CD8-positive, alpha-beta memory T cell (primary cell): ENCODE measurements around the gene TBC1D5. TPM values are rescaled to one million over a fixed set of nuclear protein-coding genes. Genes with fewer than 3 reads are reported as not detected.

Experiments used
- CTCF ChIA-PET: fragments of 350-600 bp; sonication (Branson Sonifier 250); formaldehyde crosslinking; loops from one replicate; lab custom pipeline; 2021; ENCODE audit warnings: antibody characterized with exemption; lab: Charles Lee
- POLR2A ChIA-PET: fragments of 350-600 bp; sonication (Branson Sonifier 250); formaldehyde crosslinking; loops from one replicate; lab custom pipeline; 2021; ENCODE audit warnings: antibody characterized with exemption; lab: Charles Lee
- DNase-seq, 5 donors: peaks; one replicate each; pipeline versions ENCODE4 v3.0.0 to v3.0.0-alpha.2; 2020 to 2022; ENCODE audit warnings: mixed read lengths in 1 of 5
- H3K27ac ChIP-seq: one replicate; pipeline ENCODE4 v1.7.0; 2013; ENCODE audit warnings: low read depth, mild to moderate bottlenecking, low read length, moderate library complexity
- H3K27me3 ChIP-seq: 2 replicates; pipeline ENCODE4 v1.7.0; 2013; ENCODE audit warnings: low read length, mild to moderate bottlenecking; ENCODE audit not compliant: insufficient read depth, poor library complexity, severe bottlenecking
- H3K36me3 ChIP-seq: 2 replicates; pipeline ENCODE4 v1.7.0; 2013; ENCODE audit warnings: mild to moderate bottlenecking, low read length, moderate library complexity; ENCODE audit not compliant: insufficient read depth
- H3K4me1 ChIP-seq: 2 replicates; pipeline ENCODE4 v1.7.0; 2013; ENCODE audit warnings: mild to moderate bottlenecking, low read length, moderate library complexity; ENCODE audit not compliant: insufficient read depth
- H3K4me3 ChIP-seq: 2 replicates; pipeline ENCODE4 v1.7.0; 2013; ENCODE audit warnings: mild to moderate bottlenecking, low read length
- H3K9me3 ChIP-seq: 2 replicates; pipeline ENCODE4 v1.7.0; 2013; ENCODE audit warnings: mild to moderate bottlenecking, low read length
- H3K27ac Mint-ChIP-seq, 8 donors: one replicate each; pipeline ENCODE4 v1.8.0; 2020 to 2021; ENCODE audit warnings: mixed read lengths in 8 of 8, mild to moderate bottlenecking in 6 of 8, inconsistent platforms in 3 of 8, moderate library complexity in 3 of 8
- H3K27me3 Mint-ChIP-seq, 2 donors: one replicate each; pipeline ENCODE4 v1.8.0; 2020 to 2021; ENCODE audit warnings: mixed read lengths in 2 of 2, mild to moderate bottlenecking in 1 of 2, moderate library complexity in 1 of 2
- H3K36me3 Mint-ChIP-seq, 3 donors: one replicate each; pipeline ENCODE4 v1.8.0; 2020 to 2021; ENCODE audit warnings: mixed read lengths in 3 of 3, inconsistent platforms in 1 of 3, mild to moderate bottlenecking in 1 of 3
- H3K4me1 Mint-ChIP-seq, 3 donors: one replicate each; pipeline ENCODE4 v1.8.0; 2020 to 2021; ENCODE audit warnings: mixed read lengths in 3 of 3, inconsistent platforms in 1 of 3, mild to moderate bottlenecking in 1 of 3
- H3K4me3 Mint-ChIP-seq, 7 donors: one replicate each; pipeline ENCODE4 v1.8.0; 2020 to 2021; ENCODE audit warnings: mixed read lengths in 7 of 7, mild to moderate bottlenecking in 6 of 7, moderate library complexity in 4 of 7, inconsistent platforms in 2 of 7
- H3K9me3 Mint-ChIP-seq, 5 donors: one replicate each; pipeline ENCODE4 v1.8.0; 2020 to 2022; ENCODE audit warnings: mixed read lengths in 5 of 5, mild to moderate bottlenecking in 3 of 5, moderate library complexity in 2 of 5, inconsistent platforms in 1 of 5
- polyA plus RNA-seq: library from polyadenylated mRNA; unstranded; fragments of 300-500 nt; fragmentation: Illumina TruSeq; gene quantifications from one replicate; pipeline ENCODE4 v1.2.3, GENCODE V29; 2021
- total RNA-seq, 2 experiments: library from RNA; stranded (reverse); gene quantifications; one replicate each; pipeline ENCODE4 v1.2.3, GENCODE V29; 2021

TBC1D5 gene
- total and polyA plus RNA-seq, 3 experiments from 2014 or later, result 35.8 to 45.1 (median 40.0) TPM

DNA sequence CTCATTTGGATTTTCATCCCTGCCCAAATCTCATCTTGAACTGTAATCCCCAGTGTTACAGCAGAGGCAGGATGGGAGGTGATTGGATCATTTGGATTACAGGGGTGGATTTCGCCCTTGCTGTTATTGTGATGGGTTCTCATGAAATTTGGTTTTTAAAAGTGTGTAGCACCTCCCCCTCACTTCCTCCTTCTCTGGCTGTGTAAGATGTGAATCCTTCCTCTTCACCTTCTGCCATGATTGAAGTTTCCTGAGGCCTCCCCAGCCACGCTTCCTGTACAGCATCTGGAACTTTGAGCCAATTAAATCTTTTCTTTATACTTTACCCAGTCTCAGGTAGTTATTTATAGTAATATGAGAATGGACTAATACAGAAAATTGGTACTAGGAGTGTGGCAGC, 540.9 kb downstream of the TBC1D5 start:
- Histone ChIP-seq H3K4me3 (no peak overlapping the region), H3K9me3 (peaks cover 7% of the 10 kb centered on the region), H3K36me3 (no peaks in the 10 kb centered on the region), H3K27me3 (no peaks in the 10 kb centered on the region), H3K27ac (no peak overlapping the region), H3K4me1 (no peaks in the 10 kb centered on the region)
- peaks cover 13 to 29% (median 24%) of the 10 kb centered on the region in 5 donors for H3K9me3 Mint-ChIP-seq
- no peak overlapping the region for H3K4me3 Mint-ChIP-seq
- POLR2A ChIA-PET, result no interaction called here
- H3K27ac Mint-ChIP-seq, result no peak overlapping the region
- CTCF ChIA-PET, result no interaction called here
- no peaks in the 10 kb centered on the region for H3K27me3 Mint-ChIP-seq
- H3K36me3 Mint-ChIP-seq, result peaks cover 28 to 61% (median 51%) of the 10 kb centered on the region in 3 donors
- H3K4me1 Mint-ChIP-seq, result peaks cover 0 to 6% (median 3%) of the 10 kb centered on the region in 3 donors
- DNase-seq, result no peak

GRCh38 chr3:17195856-17196604, 546.4 kb downstream of the TBC1D5 start:
- ChIA-PET CTCF (interaction anchor here (1.6 kb wide), 1 partner anchor 20 kb away, joined by 3 read pairs; no protein-coding TSS in a partner anchor), POLR2A (no interaction called here)
- peak overlapping the region in 3 of 8 donors; percentile 19 to 88 (median 51) for H3K27ac Mint-ChIP-seq
- H3K9me3 ChIP-seq, result no peaks in the 10 kb centered on the region
- no peak overlapping the region for H3K27ac ChIP-seq
- H3K4me3 ChIP-seq, result no peak overlapping the region
- H3K36me3 ChIP-seq, result no peaks in the 10 kb centered on the region
- no peaks in the 10 kb centered on the region for H3K4me1 ChIP-seq
- no peak for DNase-seq
- H3K4me3 Mint-ChIP-seq, result no peak overlapping the region
- no peaks in the 10 kb centered on the region for H3K9me3 Mint-ChIP-seq
- no peaks in the 10 kb centered on the region for H3K27me3 Mint-ChIP-seq
- H3K4me1 Mint-ChIP-seq, result peaks cover 10 to 21% (median 10%) of the 10 kb centered on the region in 3 donors
- peaks cover 4 to 15% (median 13%) of the 10 kb centered on the region in 3 donors for H3K36me3 Mint-ChIP-seq
- no peaks in the 10 kb centered on the region for H3K27me3 ChIP-seq

DNA sequence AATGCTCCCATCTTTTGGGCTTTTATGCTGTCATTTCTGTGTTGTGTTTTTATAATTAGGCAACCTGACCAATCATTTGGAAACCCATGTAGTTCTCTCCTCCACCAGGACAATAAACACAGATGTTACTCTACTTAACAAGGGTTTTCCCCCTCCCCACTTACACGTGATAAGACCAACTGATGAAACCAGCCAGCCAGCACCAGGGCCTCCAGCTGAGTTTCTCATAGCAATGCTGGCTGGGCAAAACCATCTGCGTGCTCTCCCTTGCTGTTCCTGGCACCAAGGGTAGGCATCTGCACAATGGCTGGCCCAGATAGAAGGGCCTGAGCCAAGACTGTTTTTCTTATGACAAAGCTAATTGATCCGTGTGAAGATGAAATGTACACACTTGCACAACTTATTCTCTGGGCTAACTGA, 547.2 kb downstream of the TBC1D5 start:
- Mint-ChIP-seq H3K27ac (peak overlapping the region in 2 of 8 donors; percentile 0 to 19), H3K4me1 (peaks cover 16 to 30% (median 18%) of the 10 kb centered on the region in 3 donors), H3K36me3 (peaks cover 4 to 8% (median 6%) of the 10 kb centered on the region in 3 donors), H3K4me3 (no peak overlapping the region), H3K27me3 (no peaks in the 10 kb centered on the region), H3K9me3 (no peaks in the 10 kb centered on the region)
- Histone ChIP-seq H3K27ac (no peak overlapping the region), H3K4me3 (no peak overlapping the region), H3K36me3 (no peaks in the 10 kb centered on the region), H3K9me3 (no peaks in the 10 kb centered on the region), H3K4me1 (no peaks in the 10 kb centered on the region), H3K27me3 (no peaks in the 10 kb centered on the region)
- DNase-seq, result no peak
- ChIA-PET POLR2A (no interaction called here), CTCF (interaction anchor here (1.6 kb wide), 1 partner anchor 19 kb away, joined by 3 read pairs; no protein-coding TSS in a partner anchor)

DNA sequence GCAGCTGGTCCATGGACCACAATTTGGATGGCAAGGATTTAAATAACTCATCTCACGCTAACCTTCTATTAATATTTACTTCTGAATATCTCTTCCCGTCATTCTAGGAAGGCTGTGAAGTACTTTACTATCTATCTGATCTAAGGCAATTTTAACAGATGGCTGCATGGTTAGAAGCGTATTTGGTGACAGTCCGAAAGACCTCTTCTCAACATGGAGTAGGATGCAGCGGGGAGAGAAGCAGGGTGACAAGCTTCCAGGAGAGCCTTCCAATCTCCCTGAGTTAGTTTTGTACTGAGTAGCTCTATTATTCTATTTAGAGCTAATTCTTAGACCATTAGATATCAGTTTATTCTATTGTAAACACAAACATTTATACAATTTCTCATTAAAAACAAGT, 548.3 kb downstream of the TBC1D5 start:
- no peaks in the 10 kb centered on the region for H3K27me3 ChIP-seq
- Mint-ChIP-seq H3K4me3 (no peak overlapping the region), H3K9me3 (no peaks in the 10 kb centered on the region), H3K27ac (peak overlapping the region in 1 of 8 donors; percentile 26), H3K36me3 (peaks cover 0 to 6% (median 5%) of the 10 kb centered on the region in 3 donors), H3K4me1 (peaks cover 16 to 32% (median 20%) of the 10 kb centered on the region in 3 donors), H3K27me3 (no peaks in the 10 kb centered on the region)
- H3K9me3 ChIP-seq, result no peaks in the 10 kb centered on the region
- no peaks in the 10 kb centered on the region for H3K36me3 ChIP-seq
- no peak overlapping the region for H3K27ac ChIP-seq
- H3K4me1 ChIP-seq, result no peaks in the 10 kb centered on the region
- no peak for DNase-seq
- CTCF ChIA-PET, result no interaction called here
- no peak overlapping the region for H3K4me3 ChIP-seq
- POLR2A ChIA-PET, result interaction anchor here (0.6 kb wide), 1 partner anchor 363 kb away, joined by 3 read pairs; no protein-coding TSS in a partner anchor

GRCh38 chr3:17192995-17193394, 549.4 kb downstream of the TBC1D5 start:
- H3K9me3 Mint-ChIP-seq, result no peaks in the 10 kb centered on the region
- POLR2A ChIA-PET, result no interaction called here
- DNase-seq, result no peak
- Histone ChIP-seq H3K27ac (no peak overlapping the region), H3K36me3 (no peaks in the 10 kb centered on the region), H3K4me3 (no peak overlapping the region), H3K4me1 (no peaks in the 10 kb centered on the region), H3K27me3 (no peaks in the 10 kb centered on the region), H3K9me3 (no peaks in the 10 kb centered on the region)
- H3K27me3 Mint-ChIP-seq, result no peaks in the 10 kb centered on the region
- H3K36me3 Mint-ChIP-seq, result peaks cover 0 to 2% (median 1%) of the 10 kb centered on the region in 3 donors
- H3K4me1 Mint-ChIP-seq, result peaks cover 16 to 32% (median 20%) of the 10 kb centered on the region in 3 donors
- H3K27ac Mint-ChIP-seq, result peak overlapping the region in 3 of 8 donors; percentile 21 to 57 (median 44)
- CTCF ChIA-PET, result no interaction called here
- no peak overlapping the region for H3K4me3 Mint-ChIP-seq

DNA sequence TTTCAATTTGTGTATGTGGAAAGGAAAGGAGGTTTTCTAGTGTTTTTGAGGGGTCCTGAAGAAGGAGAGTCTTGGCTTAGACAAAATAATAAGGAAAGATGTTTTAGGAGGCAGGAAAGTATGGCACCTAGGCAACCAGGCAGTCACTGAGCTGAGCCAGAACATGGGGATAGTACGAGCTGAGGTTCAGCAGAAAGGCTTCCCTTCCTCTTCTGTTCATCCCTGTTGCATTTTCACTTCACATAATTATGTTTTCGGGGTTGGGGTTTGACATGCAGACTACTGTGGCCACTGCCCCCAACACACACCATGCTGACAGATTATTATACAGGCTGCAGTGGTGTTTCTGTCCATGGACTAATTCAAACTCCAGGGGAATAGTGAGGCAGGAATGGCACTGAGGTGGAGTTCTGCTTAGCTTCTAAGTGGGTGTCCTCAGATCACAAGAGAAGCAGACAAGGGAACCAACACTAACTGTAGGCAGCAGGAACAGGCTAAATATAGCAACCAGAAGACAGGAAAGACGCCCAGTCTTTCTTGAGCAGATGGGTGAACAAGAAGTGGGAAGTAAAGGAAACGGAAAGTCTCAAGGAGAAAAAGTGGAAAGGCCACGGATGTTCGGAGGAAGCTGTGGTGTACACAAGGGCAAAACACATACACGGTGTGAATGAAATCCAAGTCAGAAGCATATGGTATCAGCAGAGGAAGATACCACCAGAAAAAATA, 551.9 kb downstream of the TBC1D5 start:
- Mint-ChIP-seq H3K27ac (peak overlapping the region in 4 of 8 donors; percentile 2 to 67 (median 38)), H3K4me1 (peaks cover 16 to 25% (median 16%) of the 10 kb centered on the region in 3 donors), H3K9me3 (no peaks in the 10 kb centered on the region), H3K27me3 (no peaks in the 10 kb centered on the region), H3K36me3 (peaks cover 0 to 6% (median 0%) of the 10 kb centered on the region in 3 donors), H3K4me3 (peak overlapping the region in 3 of 7 donors; percentile 3 to 10 (median 8))
- DNase-seq, result no peak
- no peaks in the 10 kb centered on the region for H3K4me1 ChIP-seq
- H3K4me3 ChIP-seq, result no peak overlapping the region
- no peaks in the 10 kb centered on the region for H3K9me3 ChIP-seq
- no peaks in the 10 kb centered on the region for H3K36me3 ChIP-seq
- H3K27ac ChIP-seq, result no peak overlapping the region
- ChIA-PET CTCF (no interaction called here), POLR2A (no interaction called here)
- H3K27me3 ChIP-seq, result no peaks in the 10 kb centered on the region

DNA sequence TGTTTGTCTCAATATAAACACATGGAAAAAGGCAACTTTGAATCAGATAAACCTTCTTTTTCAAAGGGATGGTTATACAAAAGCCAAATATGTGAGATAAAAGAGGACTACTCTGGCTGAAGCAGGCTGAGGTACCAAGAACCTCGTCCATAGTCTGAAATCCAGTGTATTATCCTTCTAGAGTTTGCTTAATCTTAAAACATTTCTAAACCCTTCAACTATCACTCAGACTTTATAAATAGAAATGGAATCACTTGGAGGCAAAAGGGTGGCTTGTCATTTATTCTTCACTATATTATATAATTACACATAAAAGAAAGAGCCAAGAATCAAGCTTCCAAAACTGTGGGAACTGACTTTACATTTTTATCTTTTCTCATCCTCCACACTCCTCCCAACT, 554.1 kb downstream of the TBC1D5 start:
- peaks cover 10 to 18% (median 12%) of the 10 kb centered on the region in 3 donors for H3K36me3 Mint-ChIP-seq
- H3K4me1 Mint-ChIP-seq, result peaks cover 14 to 24% (median 20%) of the 10 kb centered on the region in 3 donors
- POLR2A ChIA-PET, result no interaction called here
- H3K36me3 ChIP-seq, result no peaks in the 10 kb centered on the region
- CTCF ChIA-PET, result no interaction called here
- H3K4me3 Mint-ChIP-seq, result no peak overlapping the region
- no peaks in the 10 kb centered on the region for H3K9me3 Mint-ChIP-seq
- no peak overlapping the region for H3K4me3 ChIP-seq
- H3K4me1 ChIP-seq, result no peaks in the 10 kb centered on the region
- H3K27me3 ChIP-seq, result no peaks in the 10 kb centered on the region
- DNase-seq, result no peak
- no peaks in the 10 kb centered on the region for H3K9me3 ChIP-seq
- H3K27ac ChIP-seq, result no peak overlapping the region
- H3K27ac Mint-ChIP-seq, result peak overlapping the region in 1 of 8 donors; percentile 46
- H3K27me3 Mint-ChIP-seq, result no peaks in the 10 kb centered on the region
